ENCODE measurements around the gene RASGEF1C.

RASGEF1C gene

DNA sequence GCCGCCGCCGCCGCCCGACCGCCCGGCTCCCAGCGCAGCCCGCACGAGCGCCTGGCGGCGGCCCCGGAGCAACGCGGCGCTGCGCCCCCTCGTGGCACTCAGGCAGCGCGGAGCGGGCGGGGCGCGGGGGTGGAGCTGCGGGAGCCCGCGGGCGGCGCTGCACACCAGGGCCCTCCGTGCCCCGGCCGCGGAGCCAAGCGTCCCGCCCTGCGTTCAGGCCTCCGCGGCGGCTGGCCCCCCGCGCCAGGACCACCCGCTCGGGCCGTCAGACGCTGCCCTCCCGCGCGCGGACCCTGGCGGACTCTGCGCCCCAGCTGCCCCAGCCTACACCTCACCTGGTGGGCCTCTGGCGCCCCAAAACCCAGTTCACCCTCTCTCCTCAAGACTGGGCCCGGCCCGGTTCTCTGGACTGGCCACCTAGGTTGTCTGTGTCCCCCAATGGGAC lies at the start of gene RASGEF1C:
RASGEF1C (minus strand) TSS at position 75 of the 445 bp plus-strand sequence. CDS start 71,159 bp downstream, outside the sequence.
- no peak for DNase-seq (ENCODE audit: low read depth, low spot score)
- H3K27ac ChIP-seq = no peak within 1 kb of the TSS

DNA sequence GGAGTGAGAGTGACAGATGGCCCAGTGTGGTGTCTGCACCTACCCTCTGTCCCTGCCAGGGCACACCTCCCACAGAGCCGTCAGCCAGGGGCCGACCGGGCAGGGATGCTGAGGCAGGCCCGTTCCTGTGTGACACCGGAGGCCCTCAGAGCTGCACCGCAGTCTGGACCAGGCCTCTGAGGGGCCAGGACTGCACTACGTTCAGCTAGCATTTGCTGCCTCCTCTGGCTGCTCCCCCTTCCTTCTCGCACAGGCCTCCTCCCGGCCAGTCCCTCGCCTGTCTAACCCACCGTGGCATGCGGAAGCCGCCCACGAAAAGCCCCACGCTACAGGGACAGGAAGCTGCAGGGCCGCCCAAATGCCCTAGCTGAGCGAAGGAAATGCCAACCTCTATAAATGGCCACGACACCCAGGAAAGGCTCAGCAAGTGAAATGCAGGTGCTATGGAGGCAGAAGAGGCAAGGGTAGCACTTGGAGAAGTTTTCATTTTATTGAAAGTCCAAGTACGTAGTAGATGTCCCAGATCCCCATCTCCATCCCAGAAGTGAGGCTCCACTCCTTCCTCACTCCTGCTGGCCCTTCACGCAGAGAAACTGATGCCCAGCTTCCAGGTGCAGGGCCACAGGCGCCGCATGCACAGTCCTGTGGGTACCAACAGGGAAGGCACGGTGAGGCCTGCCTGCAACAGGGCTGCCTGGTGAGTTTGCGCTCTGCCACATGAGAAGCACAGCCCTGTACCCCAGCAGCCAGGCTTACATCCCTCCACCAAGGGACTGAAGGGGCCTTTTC lies 44.2 kb upstream of the RASGEF1C start:
- H3K9ac ChIP-seq (ENCODE audit: insufficient read length) = no peak overlapping the region
- H3K9me3 ChIP-seq (ENCODE audit: low read depth, low read length) = peaks cover 14% of the 10 kb centered on the region
- TF ChIP-seq FOXP2 (optimal IDR thresholded peaks at IDR 0.05; ENCODE audit: control extremely low read depth, extremely low read length, insufficient read depth) = no peak
- no peak for TF ChIP-seq POLR2AphosphoS5 (IDR thresholded peaks at IDR 0.05; ENCODE audit: borderline replicate concordance, low read depth, low read length)
- no peak overlapping the region for H3K4me3 ChIP-seq
- H3K36me3 ChIP-seq (ENCODE audit: insufficient read depth, low read length) = peaks cover 27% of the 10 kb centered on the region
- H3K27ac ChIP-seq = no peak overlapping the region
- DNase-seq (ENCODE audit: low read depth, low spot score) = no peak

More for the DNA sequence above, at the start of gene RASGEF1C:
- H3K36me3 ChIP-seq (ENCODE audit: insufficient read depth, low read length) = no peaks in the 10 kb centered on the region
- H3K4me3 ChIP-seq = no peak within 1 kb of the TSS
- no peaks in the 10 kb centered on the region for H3K9me3 ChIP-seq (ENCODE audit: low read depth, low read length)
- TF ChIP-seq POLR2AphosphoS5 (IDR thresholded peaks at IDR 0.05; ENCODE audit: borderline replicate concordance, low read depth, low read length) (no peak), EZH2 (IDR thresholded peaks at IDR 0.05) (no peak), FOXP2 (optimal IDR thresholded peaks at IDR 0.05; ENCODE audit: control extremely low read depth, extremely low read length, insufficient read depth) (no peak)
- no peak within 1 kb of the TSS for H3K9ac ChIP-seq (ENCODE audit: insufficient read length)

DNA sequence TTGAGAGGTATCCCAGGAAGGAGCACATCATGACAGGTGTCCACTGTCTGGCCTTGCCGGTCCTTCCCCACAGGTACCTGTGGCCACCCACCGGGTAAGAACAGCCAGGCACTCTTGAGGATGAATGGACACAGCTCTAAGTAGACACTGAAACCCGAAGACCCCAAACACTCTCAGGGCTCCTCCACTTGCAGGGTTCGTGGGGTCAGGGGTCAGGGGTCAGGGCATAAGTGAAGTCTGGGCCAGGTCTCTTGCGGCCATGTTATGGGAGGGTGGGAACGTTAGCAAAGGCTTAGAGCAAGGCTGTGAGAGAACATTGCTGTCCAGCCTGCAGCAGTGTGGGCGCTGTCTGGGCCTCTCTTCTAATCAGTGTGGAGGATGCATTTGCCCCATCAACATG lies 42.9 kb upstream of the RASGEF1C start:
- 0 out of 2 replicates have a peak, but pooled peaks cover 7% of the 10 kb centered on the region for H3K9me3 ChIP-seq (ENCODE audit: low read depth, low read length)
- H3K4me3 ChIP-seq = no peak overlapping the region
- TF ChIP-seq EZH2 (IDR thresholded peaks at IDR 0.05) (no peak), FOXP2 (optimal IDR thresholded peaks at IDR 0.05; ENCODE audit: control extremely low read depth, extremely low read length, insufficient read depth) (no peak), POLR2AphosphoS5 (IDR thresholded peaks at IDR 0.05; ENCODE audit: borderline replicate concordance, low read depth, low read length) (no peak)
- peaks cover 30% of the 10 kb centered on the region for H3K36me3 ChIP-seq (ENCODE audit: insufficient read depth, low read length)
- DNase-seq (ENCODE audit: low read depth, low spot score) = no peak
- no peak overlapping the region for H3K9ac ChIP-seq (ENCODE audit: insufficient read length)
- H3K27ac ChIP-seq = no peak overlapping the region

DNA sequence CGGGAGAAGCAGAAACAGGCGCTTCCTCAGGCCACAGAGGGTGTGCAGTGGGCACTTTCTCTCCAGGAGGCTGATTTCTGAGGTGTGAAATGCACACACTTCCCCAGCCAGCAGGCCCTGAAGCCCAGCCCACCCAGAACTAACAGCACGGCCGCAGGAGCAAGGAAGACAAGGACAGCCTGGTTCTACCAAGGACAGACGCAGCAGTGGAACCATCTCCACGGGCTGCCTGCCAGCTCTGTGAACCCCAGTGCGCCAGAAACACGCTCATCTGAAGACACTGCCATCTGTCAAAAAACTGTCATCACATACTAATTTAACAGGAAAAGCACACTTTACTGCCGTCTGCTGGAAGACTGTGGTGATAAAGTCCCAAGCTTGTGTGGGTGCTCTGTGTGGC lies 42.1 kb upstream of the RASGEF1C start:
- TF ChIP-seq FOXP2 (optimal IDR thresholded peaks at IDR 0.05; ENCODE audit: control extremely low read depth, extremely low read length, insufficient read depth) (no peak), EZH2 (IDR thresholded peaks at IDR 0.05) (no peak), POLR2AphosphoS5 (IDR thresholded peaks at IDR 0.05; ENCODE audit: borderline replicate concordance, low read depth, low read length) (no peak)
- peaks cover 36% of the 10 kb centered on the region for H3K36me3 ChIP-seq (ENCODE audit: insufficient read depth, low read length)
- H3K4me3 ChIP-seq = no peak overlapping the region
- no peak for DNase-seq (ENCODE audit: low read depth, low spot score)
- H3K9me3 ChIP-seq (ENCODE audit: low read depth, low read length) = peaks cover 12% of the 10 kb centered on the region; the same call in 1 of the 2 replicates
- no peak overlapping the region for H3K9ac ChIP-seq (ENCODE audit: insufficient read length)
- no peak overlapping the region for H3K27ac ChIP-seq

DNA sequence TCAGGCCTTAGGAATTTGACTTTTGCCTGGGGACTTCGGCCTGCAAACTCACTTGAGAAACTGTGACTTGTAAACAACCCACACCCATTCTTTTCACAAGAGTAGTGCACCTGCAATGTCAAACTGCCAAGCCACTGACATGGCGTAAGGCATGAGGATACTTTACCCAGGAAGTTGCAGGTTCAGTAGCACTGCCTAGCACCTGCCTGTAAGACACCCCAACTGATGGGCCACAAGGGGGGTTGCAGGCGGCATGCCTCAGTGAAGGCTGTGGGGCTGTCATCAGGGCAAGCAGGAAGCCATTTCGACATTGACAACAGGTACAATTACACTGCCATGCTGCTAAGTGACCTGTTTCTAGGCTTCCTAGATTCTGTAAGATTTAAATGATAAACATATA lies 41.3 kb upstream of the RASGEF1C start:
- Histone ChIP-seq H3K4me3 (no peak overlapping the region), H3K9ac (ENCODE audit: insufficient read length) (no peak overlapping the region), H3K27ac (no peak overlapping the region), H3K9me3 (ENCODE audit: low read depth, low read length) (peaks cover 12% of the 10 kb centered on the region; the same call in 1 of the 2 replicates), H3K36me3 (ENCODE audit: insufficient read depth, low read length) (peaks cover 40% of the 10 kb centered on the region)
- TF ChIP-seq FOXP2 (optimal IDR thresholded peaks at IDR 0.05; ENCODE audit: control extremely low read depth, extremely low read length, insufficient read depth) (no peak), POLR2AphosphoS5 (IDR thresholded peaks at IDR 0.05; ENCODE audit: borderline replicate concordance, low read depth, low read length) (no peak), EZH2 (IDR thresholded peaks at IDR 0.05) (no peak)
- no peak for DNase-seq (ENCODE audit: low read depth, low spot score)

DNA sequence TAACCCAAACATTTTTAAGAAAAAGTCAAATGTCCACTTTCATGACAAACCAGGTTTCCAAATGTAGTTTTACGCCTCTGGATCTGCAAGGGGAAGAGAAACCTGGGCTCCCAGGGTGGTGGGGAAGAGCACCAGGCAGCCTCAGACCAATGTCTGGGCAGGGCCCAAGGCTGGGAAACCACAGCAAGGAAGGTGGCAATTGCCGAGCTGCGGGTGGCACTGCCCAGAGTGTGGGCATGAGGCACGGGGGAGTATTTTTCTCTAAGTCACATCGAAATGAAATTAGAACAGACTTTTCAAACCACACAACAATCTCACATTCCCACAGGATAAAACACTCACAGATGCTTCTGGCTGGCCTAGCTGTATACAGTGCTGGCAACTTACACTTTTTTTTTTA lies 32.6 kb upstream of the RASGEF1C start:
- peaks cover 67% of the 10 kb centered on the region for H3K36me3 ChIP-seq (ENCODE audit: insufficient read depth, low read length)
- no peak overlapping the region for H3K4me3 ChIP-seq
- H3K27ac ChIP-seq = no peak overlapping the region
- DNase-seq (ENCODE audit: low read depth, low spot score) = no peak
- H3K9me3 ChIP-seq (ENCODE audit: low read depth, low read length) = peaks cover 2% of the 10 kb centered on the region; the same call in 1 of the 2 replicates
- H3K9ac ChIP-seq (ENCODE audit: insufficient read length) = no peak overlapping the region
- TF ChIP-seq POLR2AphosphoS5 (IDR thresholded peaks at IDR 0.05; ENCODE audit: borderline replicate concordance, low read depth, low read length) (no peak), FOXP2 (optimal IDR thresholded peaks at IDR 0.05; ENCODE audit: control extremely low read depth, extremely low read length, insufficient read depth) (no peak), EZH2 (IDR thresholded peaks at IDR 0.05) (no peak)

DNA sequence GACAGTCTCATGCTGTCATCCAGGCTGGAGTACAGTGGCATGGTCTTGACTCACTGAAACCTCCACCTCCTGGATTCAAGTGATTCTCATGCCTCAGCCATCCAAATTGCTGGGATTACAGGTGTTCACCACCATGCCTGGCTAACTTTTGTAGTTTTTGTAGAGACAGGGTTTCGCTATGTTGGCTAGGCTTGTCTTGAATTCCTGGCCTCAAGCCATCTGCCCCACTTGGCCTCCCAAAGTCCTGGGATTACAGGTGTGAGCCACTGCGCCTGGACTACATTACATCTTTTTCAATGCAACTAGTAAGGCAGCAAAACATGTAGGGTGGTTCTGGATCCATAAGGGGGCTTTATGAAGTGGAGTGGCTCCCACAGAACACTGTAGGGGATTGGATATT lies 29.6 kb upstream of the RASGEF1C start:
- Histone ChIP-seq H3K36me3 (ENCODE audit: insufficient read depth, low read length) (peaks cover 70% of the 10 kb centered on the region), H3K4me3 (no peak overlapping the region), H3K9me3 (ENCODE audit: low read depth, low read length) (no peaks in the 10 kb centered on the region), H3K27ac (no peak overlapping the region), H3K9ac (ENCODE audit: insufficient read length) (no peak overlapping the region)
- TF ChIP-seq EZH2 (IDR thresholded peaks at IDR 0.05) (no peak), POLR2AphosphoS5 (IDR thresholded peaks at IDR 0.05; ENCODE audit: borderline replicate concordance, low read depth, low read length) (no peak), FOXP2 (optimal IDR thresholded peaks at IDR 0.05; ENCODE audit: control extremely low read depth, extremely low read length, insufficient read depth) (no peak)
- no peak for DNase-seq (ENCODE audit: low read depth, low spot score)

DNA sequence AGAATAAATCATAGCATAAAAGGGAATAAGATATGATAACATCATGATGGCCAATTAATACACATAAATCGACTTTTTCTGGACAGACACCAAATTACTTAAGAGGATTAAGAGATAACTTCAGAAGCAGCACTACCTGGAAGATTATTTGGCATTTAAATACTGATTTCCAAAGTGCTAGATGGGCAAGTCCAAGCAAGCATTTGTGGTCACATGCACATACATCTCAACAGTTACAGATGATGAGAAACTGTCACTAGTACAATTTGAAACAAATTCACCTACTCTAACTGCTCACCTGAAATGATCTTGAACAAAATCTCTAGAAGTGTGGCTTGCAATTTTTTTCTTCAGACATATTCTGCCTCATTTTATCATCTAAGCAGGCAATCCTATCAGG lies 26.8 kb upstream of the RASGEF1C start:
- no peak for TF ChIP-seq FOXP2 (optimal IDR thresholded peaks at IDR 0.05; ENCODE audit: control extremely low read depth, extremely low read length, insufficient read depth)
- TF ChIP-seq POLR2AphosphoS5 (IDR thresholded peaks at IDR 0.05; ENCODE audit: borderline replicate concordance, low read depth, low read length) = no peak
- TF ChIP-seq EZH2 (IDR thresholded peaks at IDR 0.05) = no peak
- no peak overlapping the region for H3K4me3 ChIP-seq
- no peak for DNase-seq (ENCODE audit: low read depth, low spot score)
- no peak overlapping the region for H3K9ac ChIP-seq (ENCODE audit: insufficient read length)
- H3K27ac ChIP-seq = no peak overlapping the region
- H3K9me3 ChIP-seq (ENCODE audit: low read depth, low read length) = no peaks in the 10 kb centered on the region
- peaks cover 47% of the 10 kb centered on the region for H3K36me3 ChIP-seq (ENCODE audit: insufficient read depth, low read length)
